ENCODE results near the gene TOR1AIP1. TPM values are rescaled to one million over a fixed set of nuclear protein-coding genes. Genes with fewer than 3 reads are reported as not detected.
A peak's percentile ranks its signal among the peaks of the same experiment; 100 is the strongest.

TOR1AIP1 gene
- total RNA-seq, 1 experiment from 2014 or later = 21.3 TPM

DNA sequence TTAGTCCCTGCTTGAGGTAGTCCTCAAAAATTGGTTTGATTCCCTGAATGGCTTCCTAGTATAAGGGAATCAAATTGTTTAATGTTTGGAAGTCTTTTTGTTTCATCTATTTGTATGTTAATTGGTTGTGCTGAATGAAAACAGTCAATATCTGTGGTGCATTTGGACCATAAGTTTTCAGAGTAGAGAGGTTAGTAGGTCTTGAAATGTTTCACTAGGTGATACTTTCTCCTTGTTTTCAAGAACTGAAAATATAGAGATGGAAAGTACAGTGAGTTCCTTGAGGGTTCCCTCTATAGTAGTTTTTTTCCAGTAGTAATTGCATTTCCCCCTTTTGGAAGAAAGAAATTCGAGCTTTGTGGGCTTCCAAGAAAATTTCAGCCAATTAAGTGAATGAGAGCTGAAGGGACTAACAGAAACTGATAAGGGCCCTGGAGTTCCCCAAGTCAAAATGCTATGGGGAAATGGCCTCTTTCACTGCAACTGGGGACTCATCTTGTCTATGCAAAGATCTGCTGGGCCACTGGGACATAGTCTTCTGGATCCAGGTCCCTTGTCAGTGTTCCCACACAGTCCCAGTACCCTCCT, 53.9 kb downstream of the TOR1AIP1 start:
- Histone ChIP-seq H2AFZ (ENCODE audit: low read length) (no peak overlapping the region), H3K9ac (ENCODE audit: low read length) (no peak overlapping the region), H3K27me3 (ENCODE audit: low read length) (no peaks in the 10 kb centered on the region), H4K20me1 (ENCODE audit: low read length) (no peaks in the 10 kb centered on the region), H3K4me2 (ENCODE audit: low read length) (no peak overlapping the region), H3K27ac (ENCODE audit: low read length) (no peak overlapping the region), H3K4me3 (ENCODE audit: low read length) (no peak overlapping the region), H3F3A (ENCODE audit: low read length, unreplicated experiment) (no peaks in the 10 kb centered on the region), H3K9me3 (ENCODE audit: low read length) (no peaks in the 10 kb centered on the region), H3K36me3 (ENCODE audit: low read depth, low read length) (no peaks in the 10 kb centered on the region), H3K79me2 (ENCODE audit: low read length) (no peaks in the 10 kb centered on the region), H3K4me1 (ENCODE audit: insufficient read depth, low read length) (peaks cover 18% of the 10 kb centered on the region), H3K9me2 (replicated peaks; ENCODE audit: low read length) (no peaks in the 10 kb centered on the region)
- POLR2A ChIA-PET (ENCODE audit: unreplicated experiment) = no interaction called here
- BruUV-seq (replicated peaks) = no TSS peak
- TF ChIP-seq EZH2phosphoT487 (IDR thresholded peaks at IDR 0.05; ENCODE audit: borderline replicate concordance, low read length) (no peak), EZH2 (IDR thresholded peaks at IDR 0.05; ENCODE audit: low read length, unreplicated experiment) (no peak), CTCF (conservative IDR thresholded peaks at IDR 0.05; ENCODE audit: low read depth, low read length) (no peak)
- no peak for DNase-seq
- ATAC-seq = no peak
- CTCF ChIA-PET = no interaction called here
- intact Hi-C loops (cut with micrococcal nuclease) = loop anchor here (5.0 kb wide), 1 partner anchor 54 kb away; the partner anchor contains the start of gene TOR1AIP1

GRCh38 chr1:179937668-179938254, 55.7 kb downstream of the TOR1AIP1 start:
- H3F3A ChIP-seq (ENCODE audit: low read length, unreplicated experiment) = no peaks in the 10 kb centered on the region
- no peak overlapping the region for H3K4me3 ChIP-seq (ENCODE audit: low read length)
- ChIA-PET CTCF (interaction anchor here (0.6 kb wide), 1 partner anchor 123 kb away, joined by 8 read pairs; no protein-coding TSS in a partner anchor), POLR2A (ENCODE audit: unreplicated experiment) (interaction anchor here (0.6 kb wide), 1 partner anchor 230 kb away, joined by 4 read pairs; no protein-coding TSS in a partner anchor)
- H3K9me2 ChIP-seq (replicated peaks; ENCODE audit: low read length) = no peaks in the 10 kb centered on the region
- no peak overlapping the region for H3K9ac ChIP-seq (ENCODE audit: low read length)
- intact Hi-C loops (cut with micrococcal nuclease) = loop anchor here (5.0 kb wide), 1 partner anchor 55 kb away; the partner anchor contains the start of gene TOR1AIP1
- peak overlapping the region; percentile 40 for H3K4me2 ChIP-seq (ENCODE audit: low read length)
- H3K79me2 ChIP-seq (ENCODE audit: low read length) = no peaks in the 10 kb centered on the region
- no peak overlapping the region for H3K27ac ChIP-seq (ENCODE audit: low read length)
- no peak overlapping the region for H2AFZ ChIP-seq (ENCODE audit: low read length)
- no peaks in the 10 kb centered on the region for H4K20me1 ChIP-seq (ENCODE audit: low read length)
- DNase-seq (peak; percentile 49), ATAC-seq (peak; percentile 77)
- no peaks in the 10 kb centered on the region for H3K36me3 ChIP-seq (ENCODE audit: low read depth, low read length)
- H3K27me3 ChIP-seq (ENCODE audit: low read length) = no peaks in the 10 kb centered on the region
- H3K4me1 ChIP-seq (ENCODE audit: insufficient read depth, low read length) = peaks cover 18% of the 10 kb centered on the region
- H3K9me3 ChIP-seq (ENCODE audit: low read length) = no peaks in the 10 kb centered on the region
- no TSS peak for BruUV-seq (replicated peaks)
- TF ChIP-seq EZH2 (IDR thresholded peaks at IDR 0.05; ENCODE audit: low read length, unreplicated experiment) = no peak
- no peak for TF ChIP-seq CTCF (conservative IDR thresholded peaks at IDR 0.05; ENCODE audit: low read depth, low read length)
- TF ChIP-seq EZH2phosphoT487 (IDR thresholded peaks at IDR 0.05; ENCODE audit: borderline replicate concordance, low read length) = no peak

DNA sequence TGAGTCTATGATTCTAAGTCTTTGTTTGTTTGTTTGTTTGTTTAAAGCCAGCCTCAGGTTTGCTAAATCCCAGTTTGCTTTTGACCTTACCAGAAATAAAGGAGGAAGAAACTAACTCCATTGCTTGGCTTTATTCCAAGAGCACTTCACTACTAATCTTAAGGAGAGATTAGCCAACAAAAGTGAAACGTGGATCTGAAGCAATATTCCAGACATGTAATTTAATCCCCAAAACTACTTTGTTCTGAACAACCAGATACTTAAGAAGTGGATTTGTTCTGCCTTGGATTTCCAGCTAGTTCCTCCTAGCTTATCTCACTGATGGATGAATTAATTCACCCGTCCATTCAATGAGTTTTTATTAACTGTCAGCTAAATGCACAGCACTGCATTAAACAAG, 56.7 kb downstream of the TOR1AIP1 start:
- peak; percentile 20 for DNase-seq
- ChIA-PET POLR2A (ENCODE audit: unreplicated experiment) (no interaction called here), CTCF (no interaction called here)
- TF ChIP-seq CTCF (conservative IDR thresholded peaks at IDR 0.05; ENCODE audit: low read depth, low read length) (no peak), EZH2 (IDR thresholded peaks at IDR 0.05; ENCODE audit: low read length, unreplicated experiment) (no peak), EZH2phosphoT487 (IDR thresholded peaks at IDR 0.05; ENCODE audit: borderline replicate concordance, low read length) (no peak)
- Histone ChIP-seq H3K27ac (ENCODE audit: low read length) (no peak overlapping the region), H2AFZ (ENCODE audit: low read length) (no peak overlapping the region), H3K79me2 (ENCODE audit: low read length) (no peaks in the 10 kb centered on the region), H3K9me2 (replicated peaks; ENCODE audit: low read length) (no peaks in the 10 kb centered on the region), H3K9me3 (ENCODE audit: low read length) (no peaks in the 10 kb centered on the region), H3K4me3 (ENCODE audit: low read length) (no peak overlapping the region), H3F3A (ENCODE audit: low read length, unreplicated experiment) (no peaks in the 10 kb centered on the region), H3K9ac (ENCODE audit: low read length) (no peak overlapping the region), H4K20me1 (ENCODE audit: low read length) (no peaks in the 10 kb centered on the region), H3K4me1 (ENCODE audit: insufficient read depth, low read length) (peaks cover 18% of the 10 kb centered on the region), H3K36me3 (ENCODE audit: low read depth, low read length) (no peaks in the 10 kb centered on the region), H3K27me3 (ENCODE audit: low read length) (no peaks in the 10 kb centered on the region), H3K4me2 (ENCODE audit: low read length) (no peak overlapping the region)
- intact Hi-C loops (cut with micrococcal nuclease) = loop anchor here (5.0 kb wide), 1 partner anchor 56 kb away; the partner anchor contains the start of gene TOR1AIP1
- no TSS peak for BruUV-seq (replicated peaks)
- no peak for ATAC-seq
